HAP-1 (cell line): ENCODE results near the gene RAB14.

Experiments
- DNase-seq, 2 experiments: peaks; one replicate each; pipeline ENCODE4 v3.0.0-alpha.2; 2016 to 2020; ENCODE audit warnings: low spot score in 2 of 2
- H3K27me3 ChIP-seq: fragments of 250-450 bp; sonication (Bioruptor Pico); 2 replicates; pipeline ENCODE4 v1.5.1; 2020; ENCODE audit warnings: low read depth, mild to moderate bottlenecking, moderate library complexity
- H3K36me3 ChIP-seq: fragments of 250-450 bp; sonication (Bioruptor Pico); replicated peaks from 2 replicates; pipeline ENCODE4 v1.5.1; 2020; ENCODE audit warnings: mild to moderate bottlenecking
- H3K4me1 ChIP-seq: fragments of 250-450 bp; sonication (Bioruptor Pico); 2 replicates; pipeline ENCODE4 v1.5.1; 2020; ENCODE audit warnings: mild to moderate bottlenecking
- H3K4me3 ChIP-seq: fragments of 250-450 bp; sonication (Bioruptor Pico); 2 replicates; pipeline ENCODE4 v1.5.1; 2020; ENCODE audit warnings: mild to moderate bottlenecking, moderate library complexity
- H3K9me3 ChIP-seq: fragments of 250-450 bp; sonication (Bioruptor Pico); 2 replicates; pipeline ENCODE4 v1.5.1; 2020; ENCODE audit warnings: mild to moderate bottlenecking, moderate library complexity
- in situ Hi-C: fragments of 300-500 bp; cut with MboI; formaldehyde crosslinking; loops from 3 replicates; pipeline ENCODE4 v1.14.3; 2020; ENCODE audit warnings: low sequenced_read_pairs, inconsistent platforms, mixed read lengths

Gene RAB14

DNA sequence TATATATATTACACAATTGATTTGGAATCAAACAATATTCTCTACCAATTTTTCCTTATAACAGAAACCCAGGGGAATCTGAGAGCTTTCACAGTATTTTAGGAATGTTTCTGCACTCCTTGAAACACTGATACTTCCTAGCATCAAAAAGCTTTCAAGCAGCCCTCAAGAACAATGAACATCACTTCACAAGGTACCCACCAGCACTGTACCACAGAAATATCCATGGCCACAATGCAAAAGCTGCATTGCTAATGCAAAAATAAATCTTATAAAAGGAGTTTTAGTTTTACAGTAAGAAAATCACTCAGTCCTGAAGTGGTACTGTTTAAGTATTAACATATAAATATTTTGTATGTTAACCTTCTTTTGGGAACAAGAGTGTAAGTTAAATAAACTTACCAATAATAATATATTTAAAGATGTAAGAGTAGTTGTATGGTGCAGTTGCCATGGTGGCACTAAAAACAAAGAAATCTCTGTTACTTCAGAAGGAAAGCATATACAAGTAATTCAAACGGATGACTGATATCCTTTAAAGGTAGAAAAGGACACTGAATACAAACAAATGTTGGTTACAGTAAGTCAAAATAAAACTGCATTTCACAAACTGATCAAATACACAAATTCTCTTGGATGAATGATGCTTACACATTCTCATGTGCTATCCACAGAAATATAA, 8.6 kb downstream of the RAB14 start:
- in situ Hi-C loops: no loop called here
- Histone ChIP-seq H3K4me3 (no peak overlapping the region), H3K36me3 (no peaks in the 10 kb centered on the region), H3K4me1 (peaks cover 20% of the 10 kb centered on the region), H3K27me3 (no peaks in the 10 kb centered on the region), H3K9me3 (no peaks in the 10 kb centered on the region)
- no peak for DNase-seq

DNA sequence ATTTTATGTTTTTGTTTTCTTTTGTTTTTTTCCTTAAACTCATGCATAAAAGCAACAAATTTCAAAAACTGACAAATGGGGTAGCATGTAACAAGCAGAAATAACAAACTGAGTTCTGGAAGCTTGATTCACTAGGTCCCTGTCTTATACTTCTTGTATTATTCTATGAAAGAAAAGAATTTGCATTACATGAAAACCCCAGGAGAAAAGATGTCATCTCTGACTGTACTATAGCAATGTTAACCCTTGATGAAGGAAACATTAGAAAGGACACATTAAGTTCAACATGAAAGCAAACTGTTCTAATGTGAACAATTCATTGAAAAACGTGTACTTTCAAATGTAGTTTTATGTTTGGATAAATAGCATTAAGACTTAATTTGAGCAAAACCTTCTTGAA, 9.2 kb downstream of the RAB14 start:
- Histone ChIP-seq H3K9me3 (no peaks in the 10 kb centered on the region), H3K4me3 (no peak overlapping the region), H3K36me3 (no peaks in the 10 kb centered on the region), H3K27me3 (no peaks in the 10 kb centered on the region), H3K4me1 (peaks cover 20% of the 10 kb centered on the region)
- in situ Hi-C loops: no loop called here
- no peak for DNase-seq

DNA sequence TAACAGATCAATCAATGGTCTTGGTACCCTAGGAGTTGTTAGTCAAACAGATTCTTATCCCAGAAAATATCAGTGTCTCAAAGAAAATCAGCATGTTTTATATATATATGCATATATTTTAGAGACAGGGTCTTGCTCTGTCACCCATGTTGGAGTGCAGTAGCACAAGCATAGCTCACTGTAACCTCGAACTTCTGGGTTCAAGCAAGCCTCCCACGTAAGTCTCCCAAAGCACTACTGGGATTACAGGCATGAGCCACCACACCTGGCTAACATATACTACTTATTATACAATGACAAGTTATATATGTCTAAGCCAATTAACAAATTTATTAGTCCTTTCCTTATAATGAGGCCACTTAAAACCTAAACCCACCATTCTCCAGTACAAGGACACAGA, 10.4 kb downstream of the RAB14 start:
- Histone ChIP-seq H3K36me3 (no peaks in the 10 kb centered on the region), H3K4me3 (no peak overlapping the region), H3K27me3 (no peaks in the 10 kb centered on the region), H3K4me1 (peaks cover 17% of the 10 kb centered on the region), H3K9me3 (no peaks in the 10 kb centered on the region)
- in situ Hi-C loops: no loop called here
- DNase-seq: no peak

DNA sequence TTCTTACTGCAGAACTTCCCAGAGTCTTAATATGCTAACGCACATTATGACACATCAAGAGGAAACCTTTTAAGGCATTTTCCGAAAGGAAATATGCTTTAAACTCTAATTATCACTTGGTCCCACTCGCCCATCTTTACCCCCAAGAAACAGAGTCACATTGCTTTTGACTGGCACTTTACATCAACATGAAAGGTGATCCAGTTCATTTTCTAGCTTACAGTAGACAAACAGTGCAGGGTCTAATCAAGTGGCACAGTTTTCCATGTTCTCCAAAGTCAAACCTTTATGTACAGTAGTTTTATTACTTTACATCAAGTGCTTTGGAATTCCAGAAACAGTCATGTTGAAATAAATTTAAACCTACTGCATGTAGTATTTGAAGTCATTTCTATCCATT, 12.0 kb downstream of the RAB14 start:
- Histone ChIP-seq H3K36me3 (peaks cover 6% of the 10 kb centered on the region; the same call in 1 of the 2 replicates), H3K9me3 (no peaks in the 10 kb centered on the region), H3K4me3 (no peak overlapping the region), H3K27me3 (no peaks in the 10 kb centered on the region), H3K4me1 (peaks cover 9% of the 10 kb centered on the region)
- in situ Hi-C loops: no loop called here
- no peak for DNase-seq

DNA sequence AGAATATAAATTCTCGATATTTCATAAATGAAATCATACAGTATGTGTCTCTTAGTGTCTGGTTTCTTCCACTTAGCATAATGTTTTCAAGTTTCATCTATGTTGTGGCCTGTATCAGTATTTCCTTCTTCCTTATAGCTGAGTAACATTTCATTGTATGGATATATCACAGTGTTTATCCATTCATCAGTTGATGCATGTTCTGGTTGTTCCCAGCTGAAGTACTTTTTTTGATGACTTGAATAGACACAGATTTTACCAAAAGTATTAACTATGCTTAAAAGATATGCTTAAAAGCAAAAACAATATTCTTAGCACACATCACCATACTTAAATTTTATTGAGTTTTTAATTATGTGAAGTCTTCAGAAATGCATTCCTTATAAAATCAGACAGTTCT, 12.7 kb downstream of the RAB14 start:
- no peaks in the 10 kb centered on the region for H3K27me3 ChIP-seq
- peaks cover 6% of the 10 kb centered on the region; the same call in 1 of the 2 replicates for H3K36me3 ChIP-seq
- peaks cover 9% of the 10 kb centered on the region for H3K4me1 ChIP-seq
- DNase-seq: no peak
- H3K4me3 ChIP-seq: no peak overlapping the region
- no peaks in the 10 kb centered on the region for H3K9me3 ChIP-seq
- in situ Hi-C loops: no loop called here

DNA sequence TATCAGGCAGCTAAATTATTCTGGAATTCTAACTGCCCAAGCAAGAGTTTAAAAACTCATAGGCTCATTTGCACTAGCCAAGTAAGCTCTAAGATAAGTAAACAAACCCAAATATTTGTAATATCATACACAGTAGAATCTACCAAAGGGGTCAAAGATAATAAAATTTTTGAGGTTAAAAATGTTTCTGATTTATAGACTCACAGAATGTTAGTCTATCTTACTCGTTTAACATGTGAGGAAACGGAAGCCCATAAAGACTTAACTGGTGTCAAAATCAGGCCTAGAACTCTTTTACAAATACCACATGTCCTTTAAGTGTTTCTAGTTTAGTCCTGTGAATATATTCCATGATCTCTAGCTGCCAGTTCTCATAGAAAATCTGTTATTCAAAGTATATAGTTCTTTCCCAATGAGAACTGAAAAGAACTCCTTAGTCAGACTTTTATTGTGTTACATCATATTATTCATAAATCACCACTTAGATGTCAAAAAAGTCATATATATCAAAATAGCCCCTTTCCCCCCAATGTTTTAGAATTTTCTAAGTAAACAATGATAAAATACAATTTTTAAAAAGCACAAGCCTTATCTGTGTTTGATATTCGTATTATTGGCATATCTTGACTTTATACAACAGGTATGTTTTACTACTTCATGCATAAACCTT, 13.9 kb downstream of the RAB14 start:
- peaks cover 3% of the 10 kb centered on the region for H3K4me1 ChIP-seq
- H3K9me3 ChIP-seq: no peaks in the 10 kb centered on the region
- H3K4me3 ChIP-seq: no peak overlapping the region
- H3K36me3 ChIP-seq: peaks cover 10% of the 10 kb centered on the region
- no peaks in the 10 kb centered on the region for H3K27me3 ChIP-seq
- no peak for DNase-seq
- in situ Hi-C loops: no loop called here

DNA sequence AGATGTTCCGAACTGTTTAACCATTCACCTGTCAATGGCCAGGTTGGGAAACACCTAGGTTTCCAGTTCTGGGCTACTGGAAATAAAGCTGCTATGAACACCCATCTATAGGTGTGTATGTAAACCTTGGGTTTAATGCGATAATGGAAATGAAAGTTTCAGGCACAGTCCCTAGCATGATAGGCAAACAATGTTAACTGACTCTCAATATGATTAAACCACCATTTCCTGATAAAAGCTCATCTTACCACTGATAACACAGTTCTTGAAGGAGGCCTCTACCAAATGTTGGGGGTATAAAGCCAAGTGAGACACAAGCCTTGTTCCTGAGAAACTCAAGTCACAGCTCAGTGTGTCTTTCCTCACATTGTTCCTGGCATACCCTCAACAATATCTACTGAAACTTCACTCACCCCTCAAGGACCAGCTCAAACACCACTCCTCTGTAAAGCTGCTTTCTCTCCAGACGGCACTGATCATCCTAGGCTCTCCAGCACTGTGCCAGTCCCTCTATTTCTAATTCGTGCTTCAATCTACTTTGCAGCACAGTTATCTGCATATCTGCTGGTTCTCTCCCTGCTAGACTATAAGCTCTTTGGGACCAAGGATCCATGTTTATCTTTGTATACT, 15.8 kb downstream of the RAB14 start:
- DNase-seq: no peak
- in situ Hi-C loops: no loop called here
- Histone ChIP-seq H3K4me1 (no peaks in the 10 kb centered on the region), H3K27me3 (no peaks in the 10 kb centered on the region), H3K4me3 (no peak overlapping the region), H3K36me3 (peaks cover 20% of the 10 kb centered on the region), H3K9me3 (no peaks in the 10 kb centered on the region)

DNA sequence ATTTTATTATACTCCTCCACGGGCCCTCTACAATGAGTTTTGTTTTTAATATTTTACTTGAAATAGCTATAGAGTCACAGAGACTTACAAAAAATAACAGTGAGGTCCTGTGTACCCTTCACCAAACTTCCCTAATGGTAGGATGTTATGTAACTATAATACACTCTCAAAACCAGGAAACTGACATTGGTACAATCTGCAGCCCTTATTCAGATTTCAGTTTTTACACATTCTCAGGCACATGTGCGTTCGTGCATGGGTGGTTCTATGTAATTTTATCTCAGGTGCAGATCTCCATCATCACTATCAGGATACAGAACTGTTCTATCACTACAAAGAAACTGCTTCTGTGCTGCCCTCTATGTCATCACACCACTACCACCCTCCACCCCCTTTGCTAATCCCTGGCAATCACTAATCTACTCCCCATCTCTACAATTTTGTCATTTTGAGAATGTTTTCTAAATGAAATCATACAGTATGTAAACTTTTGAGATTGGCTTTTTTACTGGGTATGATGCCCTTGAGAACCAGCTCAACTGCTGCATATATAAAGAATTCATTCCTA, 16.4 kb downstream of the RAB14 start:
- in situ Hi-C loops: no loop called here
- Histone ChIP-seq H3K4me1 (no peaks in the 10 kb centered on the region), H3K27me3 (no peaks in the 10 kb centered on the region), H3K9me3 (no peaks in the 10 kb centered on the region), H3K4me3 (no peak overlapping the region), H3K36me3 (peaks cover 27% of the 10 kb centered on the region)
- no peak for DNase-seq

DNA sequence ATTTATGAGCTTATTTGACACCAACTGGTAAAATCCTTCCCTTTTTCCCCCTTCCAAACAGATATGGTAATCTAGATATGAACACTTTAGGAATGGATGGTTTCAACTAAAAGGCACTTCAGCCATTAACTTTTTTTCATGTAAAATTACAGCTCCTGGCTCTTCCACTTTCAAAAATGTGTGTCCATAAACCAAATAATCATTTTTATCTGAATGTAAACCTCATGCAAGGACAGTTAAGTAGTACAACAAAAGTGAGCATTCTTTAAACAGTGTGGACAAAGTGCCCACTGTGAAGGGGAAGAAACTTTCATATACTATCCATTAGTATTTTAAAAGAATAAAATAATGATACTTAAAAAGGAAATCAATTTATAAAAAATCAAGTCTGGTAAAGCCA, 17.2 kb downstream of the RAB14 start:
- Histone ChIP-seq H3K4me3 (no peak overlapping the region), H3K4me1 (no peaks in the 10 kb centered on the region), H3K27me3 (no peaks in the 10 kb centered on the region), H3K36me3 (peaks cover 34% of the 10 kb centered on the region), H3K9me3 (no peaks in the 10 kb centered on the region)
- DNase-seq: no peak
- in situ Hi-C loops: no loop called here

DNA sequence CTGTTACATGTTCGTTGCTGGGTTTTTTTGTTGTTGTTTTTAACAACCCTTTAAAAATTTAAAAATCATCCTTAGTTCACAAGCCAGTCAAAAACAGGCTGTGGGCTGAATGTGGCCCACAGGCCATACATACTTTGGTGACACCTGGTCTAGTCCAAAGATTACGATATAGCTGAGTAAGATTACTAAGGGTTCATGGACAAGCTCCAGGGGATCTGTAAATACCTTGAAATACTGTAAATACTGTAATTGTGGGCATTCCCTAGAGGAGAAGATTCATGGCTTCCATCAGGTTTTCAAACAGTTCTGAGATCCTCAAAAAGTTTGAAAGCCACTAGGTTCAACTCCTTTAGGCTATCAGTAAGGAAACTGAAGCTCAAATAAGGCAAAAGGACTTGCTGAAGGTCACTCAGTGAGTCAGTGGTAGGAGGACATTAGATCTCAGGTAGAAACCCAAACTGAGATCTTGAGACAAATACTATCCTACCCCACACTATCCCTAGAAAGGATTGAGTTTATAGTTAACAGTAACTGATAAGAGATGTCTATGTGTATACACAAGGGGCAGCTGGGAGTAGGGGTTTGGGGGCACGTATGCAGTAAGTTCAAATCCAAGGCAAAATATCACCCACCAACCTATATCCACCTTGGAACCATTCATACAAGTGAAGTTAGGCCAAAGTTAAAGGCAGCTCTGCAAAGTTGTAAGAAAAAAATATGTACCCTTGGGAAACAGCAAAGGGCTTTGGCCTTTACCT, 17.8 kb downstream of the RAB14 start:
- no peaks in the 10 kb centered on the region for H3K4me1 ChIP-seq
- H3K27me3 ChIP-seq: no peaks in the 10 kb centered on the region
- DNase-seq: no peak
- H3K4me3 ChIP-seq: no peak overlapping the region
- peaks cover 39% of the 10 kb centered on the region for H3K36me3 ChIP-seq
- in situ Hi-C loops: no loop called here
- no peaks in the 10 kb centered on the region for H3K9me3 ChIP-seq

DNA sequence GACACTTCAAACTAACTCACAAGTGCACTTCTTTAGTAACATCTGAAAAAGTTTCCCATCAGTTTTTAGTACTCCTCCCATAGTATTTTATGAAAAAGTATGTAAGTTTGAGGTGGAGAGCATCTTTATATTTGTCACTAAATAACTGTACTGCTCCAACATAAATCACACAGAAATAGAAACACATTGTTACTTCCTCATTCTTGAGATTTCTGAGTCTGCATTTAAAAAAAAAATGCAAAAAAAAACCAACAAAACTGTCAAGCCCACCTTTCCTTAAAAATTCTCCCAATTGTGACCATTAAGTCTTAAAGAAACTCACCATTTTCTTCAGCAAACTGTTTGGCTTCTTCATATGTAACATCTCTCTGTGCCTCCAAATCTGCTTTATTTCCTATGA, 18.7 kb downstream of the RAB14 start:
- Histone ChIP-seq H3K27me3 (no peaks in the 10 kb centered on the region), H3K4me1 (no peaks in the 10 kb centered on the region), H3K9me3 (no peaks in the 10 kb centered on the region), H3K36me3 (peaks cover 48% of the 10 kb centered on the region), H3K4me3 (no peak overlapping the region)
- in situ Hi-C loops: no loop called here
- no peak for DNase-seq

DNA sequence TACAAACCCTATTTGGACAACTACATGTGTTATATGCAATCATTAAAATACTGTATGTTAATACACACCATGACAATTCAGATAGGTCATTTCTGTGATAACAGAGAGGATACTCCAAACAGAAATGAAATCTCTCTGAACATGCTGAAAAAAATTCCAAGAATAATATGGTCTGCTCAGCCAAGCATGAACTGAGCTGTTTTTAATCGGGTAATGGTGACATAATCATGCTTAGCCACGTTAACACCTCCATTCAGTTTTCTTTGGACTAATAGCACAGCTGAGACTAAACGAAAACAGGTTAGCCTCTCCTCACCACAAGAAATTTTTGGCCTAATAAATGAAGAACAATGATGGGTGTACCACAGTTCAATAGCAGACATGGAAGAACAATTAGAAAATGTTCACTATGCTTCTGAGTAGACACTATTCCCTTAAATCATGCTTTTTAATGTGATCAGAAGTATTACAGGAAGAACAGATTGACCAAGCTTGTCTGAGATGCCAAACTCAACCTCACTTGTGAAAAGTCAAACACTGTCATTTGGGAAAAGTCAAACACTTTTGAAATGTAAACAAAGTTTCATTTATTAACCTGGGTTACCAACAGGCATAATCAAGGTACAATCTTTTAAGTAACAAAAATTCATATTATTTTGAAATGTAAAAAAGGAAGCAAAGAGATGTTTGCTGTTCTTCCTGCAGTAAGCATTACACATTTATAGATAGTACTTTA, 19.4 kb downstream of the RAB14 start:
- in situ Hi-C loops: no loop called here
- peaks cover 49% of the 10 kb centered on the region for H3K36me3 ChIP-seq

More for the DNA sequence above, 19.4 kb downstream of the RAB14 start:
- H3K9me3 ChIP-seq: no peaks in the 10 kb centered on the region
- DNase-seq: no peak
- H3K27me3 ChIP-seq: no peaks in the 10 kb centered on the region
- H3K4me3 ChIP-seq: no peak overlapping the region
- no peaks in the 10 kb centered on the region for H3K4me1 ChIP-seq
